ENCODE results near the gene SLC2A6. TPM values are rescaled to one million over a fixed set of nuclear protein-coding genes. Genes with fewer than 3 reads are reported as not detected.

SLC2A6 gene
- total and polyA plus RNA-seq, 2 of the 8 experiments (the other 6 are each of a cell fraction or from before 2014, with no cell fraction given): 16.6 to 17.8 TPM

DNA sequence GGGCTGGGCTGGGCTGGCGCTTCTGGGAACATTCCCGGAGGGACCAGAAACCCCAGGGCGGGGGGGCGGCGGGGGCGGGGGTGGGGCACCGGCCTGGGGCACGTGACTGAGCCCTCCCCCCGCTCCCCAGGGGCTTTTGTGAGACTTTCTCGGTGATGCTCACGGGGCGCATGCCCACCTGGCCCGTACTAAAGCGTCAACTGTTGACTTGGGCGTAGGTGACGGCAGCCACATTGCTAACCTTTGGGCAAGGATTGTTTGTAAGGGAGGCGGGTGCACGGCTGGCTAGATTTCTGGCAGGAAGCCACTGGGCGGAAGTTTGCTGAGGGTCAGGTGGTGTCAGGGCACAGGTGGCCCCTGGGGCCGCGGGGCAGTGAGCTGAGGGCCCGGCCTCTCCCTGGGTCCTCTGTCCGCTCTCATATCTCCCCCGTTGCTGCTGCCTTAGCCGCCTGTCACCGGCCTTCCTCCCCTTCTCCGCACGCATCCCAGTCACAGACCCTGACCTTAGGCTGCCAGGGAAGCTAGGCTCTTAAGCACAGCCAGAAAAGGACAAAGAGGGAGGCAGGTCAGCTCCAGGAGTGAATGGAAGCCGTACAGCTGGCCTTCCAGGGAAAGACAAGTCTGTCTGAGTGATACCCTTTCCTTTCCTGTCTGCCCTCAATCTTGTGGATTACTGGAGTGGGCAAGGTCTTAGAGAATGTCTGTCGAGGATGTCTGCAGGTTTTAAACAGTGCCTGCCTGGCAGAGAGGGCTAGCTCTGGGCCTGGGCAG, 18.3 kb downstream of the SLC2A6 start:
- Histone ChIP-seq H2BK5ac (ENCODE audit: low read depth, low read length) (peak overlapping the region; percentile 82), H3K56ac (replicated peaks; ENCODE audit: insufficient read length, low read depth, low read length) (peak overlapping the region; percentile 75), H3K4me3 (ENCODE audit: extremely low read depth in 1 of 4, insufficient read depth in 2 of 4, low read depth in 3 of 4, low read length in 4 of 4) (peak overlapping the region; percentile 60 to 74 (median 70)), H3K79me2 (ENCODE audit: control insufficient read depth in 1 of 2, insufficient read depth in 2 of 2, low read length in 2 of 2) (peaks cover 0 to 13% of the 10 kb centered on the region in 2 experiments; a peak in 2 of 4 replicates), H3K79me1 (ENCODE audit: low read depth, low read length) (peaks cover 9% of the 10 kb centered on the region), H4K5ac (ENCODE audit: insufficient read length, low read depth, low read length) (peak overlapping the region; percentile 88), H3K9me3 (ENCODE audit: insufficient read depth in 2 of 2, low read depth in 1 of 2, low read length in 1 of 2) (no peaks in the 10 kb centered on the region), H2BK15ac (ENCODE audit: low read length) (peak overlapping the region; percentile 100), H3K23ac (ENCODE audit: insufficient read length) (no peak overlapping the region), H3K23me2 (ENCODE audit: low read depth, low read length) (peaks cover 7% of the 10 kb centered on the region; the same call in 1 of the 2 replicates), H3K18ac (ENCODE audit: extremely low read depth, low read length) (peak overlapping the region; percentile 55), H2BK20ac (ENCODE audit: low read length) (0 out of 2 replicates have a peak overlapping the region, but pooled peaks have one; percentile 18), H3K4ac (replicated peaks; ENCODE audit: insufficient read length, low read depth, low read length) (peak overlapping the region; percentile 40), H2AFZ (ENCODE audit: low read length) (peak overlapping the region; percentile 53; the same call in 1 of the 2 replicates), H4K91ac (replicated peaks; ENCODE audit: insufficient read length, low read length) (peak overlapping the region; percentile 14), H2AK5ac (ENCODE audit: low read depth, low read length) (peak overlapping the region; percentile 65), H3K4me2 (ENCODE audit: insufficient read depth in 1 of 2, low read depth in 2 of 2, low read length in 2 of 2) (peak overlapping the region; percentile 94 to 97), H3K27me3 (replicated peaks in 1 of 4; ENCODE audit: control insufficient read depth in 3 of 4, extremely low read depth in 1 of 4, insufficient read depth in 3 of 4, low read length in 3 of 4) (no peaks in the 10 kb centered on the region; a peak in 1 of 7 replicates), H3K4me1 (replicated peaks in 1 of 4; ENCODE audit: control insufficient read depth in 3 of 4, insufficient read depth in 4 of 4, low read length in 3 of 4) (peaks cover 2 to 15% (median 11%) of the 10 kb centered on the region in 4 experiments), H3K36me3 (ENCODE audit: control insufficient read depth in 2 of 4, insufficient read depth in 4 of 4, low read length in 3 of 4) (no peaks in the 10 kb centered on the region), H4K8ac (ENCODE audit: extremely low read depth, insufficient read depth, low read length) (no peak overlapping the region), H4K20me1 (replicated peaks in 1 of 2; ENCODE audit: control insufficient read depth in 1 of 2, insufficient read depth in 2 of 2, low read length in 2 of 2) (peaks cover 2 to 7% of the 10 kb centered on the region in 2 experiments), H3K14ac (ENCODE audit: insufficient read length) (no peak overlapping the region), H3K27ac (ENCODE audit: low read depth, low read length) (0 out of 2 replicates have a peak overlapping the region, but pooled peaks have one; percentile 3), H2BK120ac (replicated peaks; ENCODE audit: low read depth, low read length) (no peak overlapping the region), H2BK12ac (ENCODE audit: low read depth, low read length) (peak overlapping the region; percentile 85; the same call in 1 of the 2 replicates), H3K9ac (replicated peaks in 1 of 4; ENCODE audit: extremely low read depth in 1 of 4, low read depth in 3 of 4, low read length in 3 of 4) (peak overlapping the region in 3 of 4 experiments; percentile 46 to 82 (median 57); a peak in 6 of 7 replicates)
- ChIA-PET CTCF (ENCODE audit: partially characterized antibody) (interaction anchor here (0.7 to 1.5 kb wide), 10 partner anchors 8 to 119 kb away, joined by 3 to 8 read pairs (median 3); no protein-coding TSS in a partner anchor), POLR2A (ENCODE audit: partially characterized antibody) (interaction anchor here (0.6 to 3.6 kb wide), 11 partner anchors 9 to 412 kb away, joined by 3 to 14 read pairs (median 4); partner anchors contain the start of genes MED22, RPL7A and SLC2A6)
- FAIRE-seq: no peak
- 20% methylated on average over 21 of the region's 30 CpGs; no CpG with 5 or more reads in 1 of the 2 experiments for WGBS, 2 experiments (ENCODE audit: extremely low coverage in 1 of 2, insufficient coverage in 1 of 2, insufficient read length in 1 of 2, insufficient replicate concordance in 2 of 2, low coverage in 1 of 2, low lambda C conversion rate in 2 of 2, missing lambda C conversion rate in 1 of 2)
- peak in 1 of 2 experiments; percentile 78 for DNase-seq (ENCODE audit: low read depth in 1 of 2, low spot score in 2 of 2)
- TF ChIP-seq RFX5 (IDR thresholded peaks at IDR 0.05; ENCODE audit: borderline replicate concordance, low read depth, low read length): no peak
- peak; percentile 44; the same call in 1 of the 2 replicates for TF ChIP-seq MAX (IDR thresholded peaks at IDR 0.05)
- TF ChIP-seq, protein P1, sequence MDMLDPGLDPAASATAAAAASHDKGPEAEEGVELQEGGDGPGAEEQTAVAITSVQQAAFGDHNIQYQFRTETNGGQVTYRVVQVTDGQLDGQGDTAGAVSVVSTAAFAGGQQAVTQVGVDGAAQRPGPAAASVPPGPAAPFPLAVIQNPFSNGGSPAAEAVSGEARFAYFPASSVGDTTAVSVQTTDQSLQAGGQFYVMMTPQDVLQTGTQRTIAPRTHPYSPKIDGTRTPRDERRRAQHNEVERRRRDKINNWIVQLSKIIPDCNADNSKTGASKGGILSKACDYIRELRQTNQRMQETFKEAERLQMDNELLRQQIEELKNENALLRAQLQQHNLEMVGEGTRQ (IDR thresholded peaks at IDR 0.05; ENCODE audit: low read length): peak; percentile 62; the same call in 1 of the 2 replicates
- TF ChIP-seq CREB1 (IDR thresholded peaks at IDR 0.05): peak; percentile 12; the same call in 1 of the 2 replicates
- TF ChIP-seq POLR2A (IDR thresholded peaks at IDR 0.05; ENCODE audit: control extremely low read depth in 1 of 2, low read depth in 2 of 2, low read length in 2 of 2): peak in 1 of 2 experiments; percentile 44; a peak in 1 of 3 replicates
- TF ChIP-seq NRF1 (IDR thresholded peaks at IDR 0.05; ENCODE audit: low read depth, low read length): no peak
- 0 out of 2 replicates have a peak, but pooled peaks have one; percentile 40 for TF ChIP-seq POLR2AphosphoS5 (IDR thresholded peaks at IDR 0.05; ENCODE audit: low read depth, low read length)
- 0 out of 2 replicates have a peak, but pooled peaks have one; percentile 44 for TF ChIP-seq RBBP5 (IDR thresholded peaks at IDR 0.05; ENCODE audit: borderline replicate concordance, low read depth, low read length)
- TF ChIP-seq SAP30 (IDR thresholded peaks at IDR 0.05; ENCODE audit: insufficient read depth, insufficient replicate concordance, low read length): peak; percentile 14
